Measurements from ENCODE around the gene MEMO1.

DNA sequence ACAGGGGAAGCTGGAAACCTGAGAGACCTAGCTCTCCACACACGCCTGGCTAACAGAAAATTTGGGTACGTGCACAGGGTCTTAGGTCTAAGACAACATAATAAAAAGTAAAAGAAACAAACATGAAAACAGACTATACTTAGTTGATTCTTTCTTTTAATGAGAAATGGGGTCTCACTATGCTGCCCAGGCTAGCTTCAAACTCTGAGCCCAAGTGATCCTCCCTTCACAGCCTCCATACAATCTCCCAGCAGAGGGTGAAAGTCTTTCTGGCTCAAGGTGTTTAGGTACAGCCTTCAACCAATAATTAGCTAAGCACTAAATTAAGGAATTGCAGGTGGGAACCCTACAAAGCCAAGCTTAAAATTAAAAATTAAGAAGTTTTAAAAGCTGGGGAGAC, 116.2 kb downstream of the MEMO1 start:
- TF ChIP-seq, protein P1, sequence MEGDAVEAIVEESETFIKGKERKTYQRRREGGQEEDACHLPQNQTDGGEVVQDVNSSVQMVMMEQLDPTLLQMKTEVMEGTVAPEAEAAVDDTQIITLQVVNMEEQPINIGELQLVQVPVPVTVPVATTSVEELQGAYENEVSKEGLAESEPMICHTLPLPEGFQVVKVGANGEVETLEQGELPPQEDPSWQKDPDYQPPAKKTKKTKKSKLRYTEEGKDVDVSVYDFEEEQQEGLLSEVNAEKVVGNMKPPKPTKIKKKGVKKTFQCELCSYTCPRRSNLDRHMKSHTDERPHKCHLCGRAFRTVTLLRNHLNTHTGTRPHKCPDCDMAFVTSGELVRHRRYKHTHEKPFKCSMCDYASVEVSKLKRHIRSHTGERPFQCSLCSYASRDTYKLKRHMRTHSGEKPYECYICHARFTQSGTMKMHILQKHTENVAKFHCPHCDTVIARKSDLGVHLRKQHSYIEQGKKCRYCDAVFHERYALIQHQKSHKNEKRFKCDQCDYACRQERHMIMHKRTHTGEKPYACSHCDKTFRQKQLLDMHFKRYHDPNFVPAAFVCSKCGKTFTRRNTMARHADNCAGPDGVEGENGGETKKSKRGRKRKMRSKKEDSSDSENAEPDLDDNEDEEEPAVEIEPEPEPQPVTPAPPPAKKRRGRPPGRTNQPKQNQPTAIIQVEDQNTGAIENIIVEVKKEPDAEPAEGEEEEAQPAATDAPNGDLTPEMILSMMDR (IDR thresholded peaks at IDR 0.05): no peak
- TF ChIP-seq ZFX (IDR thresholded peaks at IDR 0.05; ENCODE audit: borderline replicate concordance): no peak

All from 22Rv1 (cell line).